CD8-positive, alpha-beta memory T cell (primary cell): Measurements from ENCODE around the gene PIAS4. TPM values are rescaled to one million over a fixed set of nuclear protein-coding genes. Genes with fewer than 3 reads are reported as not detected.

ENCODE experiments used
- CTCF ChIA-PET: fragments of 350-600 bp; sonication (Branson Sonifier 250); formaldehyde crosslinking; loops from one replicate; lab custom pipeline; 2021; ENCODE audit warnings: antibody characterized with exemption; lab: Charles Lee
- POLR2A ChIA-PET: fragments of 350-600 bp; sonication (Branson Sonifier 250); formaldehyde crosslinking; loops from one replicate; lab custom pipeline; 2021; ENCODE audit warnings: antibody characterized with exemption; lab: Charles Lee
- DNase-seq, 5 donors: peaks; one replicate each; pipeline versions ENCODE4 v3.0.0 to v3.0.0-alpha.2; 2020 to 2022; ENCODE audit warnings: mixed read lengths in 1 of 5
- H3K27ac ChIP-seq: one replicate; pipeline ENCODE4 v1.7.0; 2013; ENCODE audit warnings: low read depth, mild to moderate bottlenecking, low read length, moderate library complexity
- H3K27me3 ChIP-seq: 2 replicates; pipeline ENCODE4 v1.7.0; 2013; ENCODE audit warnings: low read length, mild to moderate bottlenecking; ENCODE audit not compliant: insufficient read depth, poor library complexity, severe bottlenecking
- H3K36me3 ChIP-seq: 2 replicates; pipeline ENCODE4 v1.7.0; 2013; ENCODE audit warnings: mild to moderate bottlenecking, low read length, moderate library complexity; ENCODE audit not compliant: insufficient read depth
- H3K4me1 ChIP-seq: 2 replicates; pipeline ENCODE4 v1.7.0; 2013; ENCODE audit warnings: mild to moderate bottlenecking, low read length, moderate library complexity; ENCODE audit not compliant: insufficient read depth
- H3K4me3 ChIP-seq: 2 replicates; pipeline ENCODE4 v1.7.0; 2013; ENCODE audit warnings: mild to moderate bottlenecking, low read length
- H3K9me3 ChIP-seq: 2 replicates; pipeline ENCODE4 v1.7.0; 2013; ENCODE audit warnings: mild to moderate bottlenecking, low read length
- H3K27ac Mint-ChIP-seq, 8 donors: one replicate each; pipeline ENCODE4 v1.8.0; 2020 to 2021; ENCODE audit warnings: mixed read lengths in 8 of 8, mild to moderate bottlenecking in 6 of 8, inconsistent platforms in 3 of 8, moderate library complexity in 3 of 8
- H3K27me3 Mint-ChIP-seq, 2 donors: one replicate each; pipeline ENCODE4 v1.8.0; 2020 to 2021; ENCODE audit warnings: mixed read lengths in 2 of 2, mild to moderate bottlenecking in 1 of 2, moderate library complexity in 1 of 2
- H3K36me3 Mint-ChIP-seq, 3 donors: one replicate each; pipeline ENCODE4 v1.8.0; 2020 to 2021; ENCODE audit warnings: mixed read lengths in 3 of 3, inconsistent platforms in 1 of 3, mild to moderate bottlenecking in 1 of 3
- H3K4me1 Mint-ChIP-seq, 3 donors: one replicate each; pipeline ENCODE4 v1.8.0; 2020 to 2021; ENCODE audit warnings: mixed read lengths in 3 of 3, inconsistent platforms in 1 of 3, mild to moderate bottlenecking in 1 of 3
- H3K4me3 Mint-ChIP-seq, 7 donors: one replicate each; pipeline ENCODE4 v1.8.0; 2020 to 2021; ENCODE audit warnings: mixed read lengths in 7 of 7, mild to moderate bottlenecking in 6 of 7, moderate library complexity in 4 of 7, inconsistent platforms in 2 of 7
- H3K9me3 Mint-ChIP-seq, 5 donors: one replicate each; pipeline ENCODE4 v1.8.0; 2020 to 2022; ENCODE audit warnings: mixed read lengths in 5 of 5, mild to moderate bottlenecking in 3 of 5, moderate library complexity in 2 of 5, inconsistent platforms in 1 of 5
- polyA plus RNA-seq: library from polyadenylated mRNA; unstranded; fragments of 300-500 nt; fragmentation: Illumina TruSeq; gene quantifications from one replicate; pipeline ENCODE4 v1.2.3, GENCODE V29; 2021
- total RNA-seq, 2 experiments: library from RNA; stranded (reverse); gene quantifications; one replicate each; pipeline ENCODE4 v1.2.3, GENCODE V29; 2021

The PIAS4 gene
- total and polyA plus RNA-seq, 3 experiments from 2014 or later = 6.3 to 33.8 (median 29.1) TPM

DNA sequence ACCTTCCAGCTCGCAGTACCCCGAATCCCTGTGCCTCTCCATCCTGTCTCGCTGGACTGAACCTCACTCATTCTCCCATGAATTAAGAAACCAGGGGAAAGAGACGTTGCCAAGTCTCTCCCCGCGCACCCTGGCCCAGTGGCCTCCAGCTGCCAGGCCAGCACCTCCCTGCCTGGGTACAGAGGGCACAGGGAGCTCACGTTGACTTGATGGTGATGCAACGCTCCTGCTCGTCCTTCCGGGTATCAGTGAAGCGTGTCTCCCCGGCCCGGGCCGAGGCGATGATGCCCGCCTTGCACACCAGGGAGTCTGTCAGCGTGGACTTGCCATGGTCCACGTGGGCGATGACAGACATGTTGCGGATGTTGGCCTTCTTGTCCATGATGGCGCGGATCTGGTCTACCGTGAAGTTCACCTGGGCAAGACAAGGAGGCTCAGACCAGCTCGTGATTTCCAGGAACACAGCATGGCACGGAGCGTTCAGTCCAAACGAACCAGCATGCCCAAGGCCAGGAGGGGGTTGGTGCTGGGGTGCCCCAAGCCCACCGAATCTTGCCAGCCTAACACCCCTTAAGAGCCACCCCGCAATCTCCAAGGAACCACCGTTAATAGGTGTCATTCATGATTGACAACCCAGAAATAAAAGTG, 23.5 kb upstream of the PIAS4 start:
- H3K4me3 ChIP-seq = peak overlapping the region; percentile 90
- CTCF ChIA-PET = interaction anchor here (1.1 to 2.6 kb wide), 3 partner anchors 9 to 83 kb away, joined by 6 to 14 read pairs (median 7); partner anchors contain the start of genes DAPK3 and ZBTB7A
- POLR2A ChIA-PET = interaction anchor here (1.0 to 2.8 kb wide), 6 partner anchors 9 to 121 kb away, joined by 3 to 25 read pairs (median 5); partner anchors contain the start of genes DAPK3, PIAS4 and ZBTB7A
- Mint-ChIP-seq H3K36me3 (peaks cover 11 to 63% (median 16%) of the 10 kb centered on the region in 3 donors), H3K4me3 (peak overlapping the region; percentile 94 to 99 (median 97)), H3K9me3 (no peaks in the 10 kb centered on the region), H3K27me3 (peaks cover 0 to 10% of the 10 kb centered on the region in 2 donors), H3K27ac (peak overlapping the region; percentile 92 to 98 (median 97)), H3K4me1 (peaks cover 50 to 67% (median 55%) of the 10 kb centered on the region in 3 donors)
- no peaks in the 10 kb centered on the region for H3K27me3 ChIP-seq
- H3K27ac ChIP-seq = peak overlapping the region; percentile 86
- DNase-seq = peak in 1 of 5 donors; percentile 6
- peaks cover 52% of the 10 kb centered on the region for H3K36me3 ChIP-seq
- H3K9me3 ChIP-seq = no peaks in the 10 kb centered on the region
- H3K4me1 ChIP-seq = peaks cover 46% of the 10 kb centered on the region

DNA sequence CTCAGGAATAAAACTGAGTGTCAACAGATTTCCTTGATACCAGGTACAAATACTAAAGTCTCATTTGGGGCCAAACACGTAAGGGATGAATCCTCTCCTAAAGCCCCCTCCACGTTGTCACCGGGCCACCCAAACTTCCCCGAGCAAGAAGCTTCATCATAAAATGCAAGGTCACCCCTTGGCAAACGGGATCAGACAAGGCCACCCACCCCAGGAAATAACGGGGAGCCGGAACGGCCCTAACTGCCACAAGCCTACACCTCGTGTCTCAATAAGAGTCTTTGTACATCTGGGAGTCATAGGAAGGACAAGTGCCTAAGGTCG, 23.0 kb upstream of the PIAS4 start:
- ChIA-PET CTCF (interaction anchor here (1.1 to 2.6 kb wide), 6 partner anchors 9 to 217 kb away, joined by 5 to 14 read pairs (median 7); partner anchors contain the start of genes DAPK3 and ZBTB7A), POLR2A (interaction anchor here (0.6 to 2.8 kb wide), 11 partner anchors 8 to 262 kb away, joined by 3 to 25 read pairs (median 5); partner anchors contain the start of genes DAPK3, MRPL54, PIAS4 and YJU2)
- Histone ChIP-seq H3K27me3 (no peaks in the 10 kb centered on the region), H3K9me3 (no peaks in the 10 kb centered on the region), H3K4me1 (peaks cover 46% of the 10 kb centered on the region), H3K27ac (peak overlapping the region; percentile 86), H3K4me3 (peak overlapping the region; percentile 90), H3K36me3 (peaks cover 47% of the 10 kb centered on the region)
- H3K4me3 Mint-ChIP-seq = peak overlapping the region; percentile 94 to 99 (median 97)
- H3K36me3 Mint-ChIP-seq = peaks cover 8 to 58% (median 16%) of the 10 kb centered on the region in 3 donors
- H3K27ac Mint-ChIP-seq = peak overlapping the region; percentile 92 to 98 (median 97)
- H3K9me3 Mint-ChIP-seq = no peaks in the 10 kb centered on the region
- peaks cover 0 to 10% of the 10 kb centered on the region in 2 donors for H3K27me3 Mint-ChIP-seq
- DNase-seq = no peak
- H3K4me1 Mint-ChIP-seq = peaks cover 48 to 63% (median 55%) of the 10 kb centered on the region in 3 donors

DNA sequence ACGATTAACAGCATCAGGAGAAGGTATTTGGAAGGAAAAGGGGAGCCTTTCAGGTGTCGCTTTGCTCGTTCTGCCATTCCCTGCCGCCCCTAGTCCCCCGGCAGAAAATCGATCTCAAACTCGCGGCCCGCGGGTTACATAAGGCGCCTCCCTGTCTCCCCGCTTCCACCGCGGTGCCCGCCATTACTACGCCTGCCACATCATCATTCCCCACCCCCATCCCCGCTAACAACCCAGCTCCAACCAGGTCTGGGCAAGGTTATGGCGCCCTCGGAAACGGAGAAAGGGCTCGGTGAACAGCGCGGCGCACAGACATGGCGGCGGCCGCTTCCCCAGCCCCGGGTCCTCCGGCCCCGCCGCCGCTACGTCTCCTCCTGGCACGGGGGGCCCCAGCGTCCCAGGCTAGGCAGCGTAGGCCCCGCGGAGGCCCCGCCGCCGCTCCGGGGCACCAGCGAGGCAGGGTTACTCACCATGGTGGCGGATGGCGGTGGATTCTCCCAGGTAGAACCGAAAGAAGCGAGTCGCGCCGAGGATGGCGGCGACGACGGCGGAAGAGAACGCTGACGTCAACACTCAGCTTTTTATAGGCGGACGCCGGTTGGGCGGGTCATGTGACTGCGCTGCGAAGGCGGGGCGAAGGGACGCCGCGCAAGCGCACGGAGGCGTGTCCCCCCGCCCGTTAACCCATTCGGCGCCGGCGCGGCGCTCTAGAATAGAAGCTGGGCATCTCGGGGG, 22.5 kb upstream of the PIAS4 start, which contains the start of gene EEF2:
Gene EEF2 (minus strand): TSS at position 556 of the 735 bp plus-strand sequence. CDS start 83 bp downstream, at position 473.
- H3K4me1 Mint-ChIP-seq = peaks cover 49 to 62% (median 57%) of the 10 kb centered on the region in 3 donors
- H3K36me3 ChIP-seq = peaks cover 42% of the 10 kb centered on the region

DNA sequence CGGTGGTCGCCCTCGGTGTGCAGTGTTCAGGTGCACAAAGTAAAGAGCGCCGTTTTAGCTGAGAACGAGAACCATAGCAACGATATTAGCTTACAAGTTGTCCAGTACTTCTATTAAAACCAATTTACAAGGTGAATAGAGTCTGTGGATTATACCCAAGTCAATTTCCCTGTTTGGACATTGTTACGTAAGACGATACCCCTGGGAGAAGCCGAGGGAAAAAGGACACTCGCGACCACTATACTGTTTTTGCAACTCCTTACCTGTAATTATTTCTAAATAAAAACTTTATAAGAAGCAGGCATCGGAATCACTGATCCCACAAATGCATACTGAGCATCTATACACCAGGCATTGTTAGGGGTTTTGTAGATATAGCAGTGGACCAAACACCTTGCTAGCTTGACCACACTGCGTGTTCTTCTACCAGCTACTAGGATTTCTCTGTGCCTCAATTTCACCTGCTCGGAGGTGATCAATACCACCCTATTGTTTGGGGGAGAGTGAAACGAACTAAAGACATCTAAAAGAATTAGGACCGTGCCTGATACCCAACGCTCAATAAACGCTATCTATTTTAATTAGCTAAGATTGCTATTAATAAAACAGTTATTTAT, 21.8 kb upstream of the PIAS4 start:
- no peak for DNase-seq
- Histone ChIP-seq H3K9me3 (no peaks in the 10 kb centered on the region), H3K4me1 (peaks cover 46% of the 10 kb centered on the region), H3K4me3 (peak overlapping the region; percentile 90), H3K27me3 (no peaks in the 10 kb centered on the region), H3K27ac (peak overlapping the region; percentile 51), H3K36me3 (peaks cover 35% of the 10 kb centered on the region)
- Mint-ChIP-seq H3K27me3 (peaks cover 0 to 10% of the 10 kb centered on the region in 2 donors), H3K9me3 (no peaks in the 10 kb centered on the region), H3K4me1 (peaks cover 50 to 64% (median 61%) of the 10 kb centered on the region in 3 donors), H3K27ac (peak overlapping the region; percentile 63 to 98 (median 97)), H3K36me3 (peaks cover 8 to 48% (median 16%) of the 10 kb centered on the region in 3 donors), H3K4me3 (peak overlapping the region; percentile 94 to 99 (median 97))
- CTCF ChIA-PET = interaction anchor here (0.6 to 2.6 kb wide), 19 partner anchors 9 to 392 kb away, joined by 3 to 17 read pairs (median 4); partner anchors contain the start of genes DAPK3, PIAS4, YJU2 and ZBTB7A
- POLR2A ChIA-PET = interaction anchor here (0.5 to 2.8 kb wide), 15 partner anchors 9 to 1058 kb away, joined by 3 to 25 read pairs (median 4); partner anchors contain the start of genes DAPK3, MRPL54, YJU2 and ZBTB7A

More for the DNA sequence above, 22.5 kb upstream of the PIAS4 start, which contains the start of gene EEF2:
- Mint-ChIP-seq H3K36me3 (peaks cover 8 to 53% (median 16%) of the 10 kb centered on the region in 3 donors), H3K27ac (peak within 1 kb of the TSS; percentile 92 to 98 (median 97)), H3K4me3 (peak within 1 kb of the TSS; percentile 94 to 99 (median 97)), H3K27me3 (peaks cover 0 to 10% of the 10 kb centered on the region in 2 donors), H3K9me3 (no peaks in the 10 kb centered on the region)
- Histone ChIP-seq H3K4me1 (peaks cover 46% of the 10 kb centered on the region), H3K4me3 (peak within 1 kb of the TSS; percentile 90), H3K27ac (peak within 1 kb of the TSS; percentile 86), H3K9me3 (no peaks in the 10 kb centered on the region), H3K27me3 (no peaks in the 10 kb centered on the region)
- CTCF ChIA-PET = interaction anchor here (0.6 to 2.6 kb wide), 19 partner anchors 8 to 393 kb away, joined by 3 to 17 read pairs (median 4); partner anchors contain the start of genes DAPK3, PIAS4, YJU2 and ZBTB7A
- POLR2A ChIA-PET = interaction anchor here (0.5 to 2.8 kb wide), 15 partner anchors 8 to 262 kb away, joined by 3 to 25 read pairs (median 4); partner anchors contain the start of genes DAPK3, MRPL54, PIAS4 and YJU2
- DNase-seq = peak; percentile 86 to 95 (median 91)

DNA sequence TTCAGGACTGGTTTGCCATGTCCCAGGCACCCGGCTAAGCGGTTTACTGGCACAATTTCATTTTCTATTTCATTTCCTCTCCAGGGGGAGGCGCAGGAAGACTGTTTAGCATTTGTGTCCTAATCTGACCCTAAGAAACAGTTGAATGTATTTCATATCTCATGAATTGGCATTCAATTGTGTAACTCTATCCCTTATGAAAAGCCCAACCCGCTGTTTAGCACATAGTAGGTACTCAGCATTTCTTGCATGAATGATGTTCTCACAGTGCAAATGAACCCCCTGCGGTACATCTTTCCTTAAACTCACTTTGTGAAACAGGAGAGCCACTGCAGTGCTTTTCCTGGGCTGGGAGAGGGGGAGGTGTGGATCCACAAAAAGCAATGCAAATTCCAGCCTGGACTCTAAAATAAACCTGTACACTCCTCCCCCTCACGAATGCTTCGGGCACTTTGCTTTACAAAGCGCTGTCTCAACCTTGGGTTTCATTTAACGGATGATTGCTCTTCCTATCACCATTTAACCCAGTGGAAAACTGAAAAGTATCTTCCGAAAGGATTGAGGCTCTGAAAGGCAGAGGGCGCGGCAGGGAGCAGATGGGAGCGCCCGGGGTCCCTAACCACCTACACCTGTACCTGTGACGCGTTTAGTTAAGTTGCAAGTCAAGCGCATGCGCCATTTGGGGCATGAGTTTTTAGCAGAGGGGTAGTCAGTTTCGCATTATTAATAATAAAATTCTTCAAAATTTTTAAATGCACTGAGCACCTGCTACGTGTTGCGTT, 21.1 kb upstream of the PIAS4 start:
- H3K4me1 ChIP-seq = peaks cover 46% of the 10 kb centered on the region
- Mint-ChIP-seq H3K27ac (peak overlapping the region; percentile 4 to 98 (median 94)), H3K27me3 (peaks cover 0 to 10% of the 10 kb centered on the region in 2 donors), H3K4me3 (peak overlapping the region; percentile 94 to 99 (median 97)), H3K9me3 (no peaks in the 10 kb centered on the region), H3K36me3 (peaks cover 8 to 41% (median 16%) of the 10 kb centered on the region in 3 donors), H3K4me1 (peaks cover 50 to 59% (median 58%) of the 10 kb centered on the region in 3 donors)
- DNase-seq = peak; percentile 45 to 69 (median 59)
- peak overlapping the region; percentile 51 for H3K27ac ChIP-seq
- H3K36me3 ChIP-seq = peaks cover 28% of the 10 kb centered on the region
- CTCF ChIA-PET = interaction anchor here (1.0 to 2.6 kb wide), 15 partner anchors 10 to 216 kb away, joined by 3 to 26 read pairs (median 7); partner anchors contain the start of genes DAPK3, PIAS4 and ZBTB7A
- POLR2A ChIA-PET = interaction anchor here (0.5 to 2.8 kb wide), 7 partner anchors 10 to 1059 kb away, joined by 3 to 25 read pairs (median 10); partner anchors contain the start of genes DAPK3, PIAS4 and ZBTB7A
- no peaks in the 10 kb centered on the region for H3K9me3 ChIP-seq
- H3K4me3 ChIP-seq = peak overlapping the region; percentile 90
- H3K27me3 ChIP-seq = no peaks in the 10 kb centered on the region

DNA sequence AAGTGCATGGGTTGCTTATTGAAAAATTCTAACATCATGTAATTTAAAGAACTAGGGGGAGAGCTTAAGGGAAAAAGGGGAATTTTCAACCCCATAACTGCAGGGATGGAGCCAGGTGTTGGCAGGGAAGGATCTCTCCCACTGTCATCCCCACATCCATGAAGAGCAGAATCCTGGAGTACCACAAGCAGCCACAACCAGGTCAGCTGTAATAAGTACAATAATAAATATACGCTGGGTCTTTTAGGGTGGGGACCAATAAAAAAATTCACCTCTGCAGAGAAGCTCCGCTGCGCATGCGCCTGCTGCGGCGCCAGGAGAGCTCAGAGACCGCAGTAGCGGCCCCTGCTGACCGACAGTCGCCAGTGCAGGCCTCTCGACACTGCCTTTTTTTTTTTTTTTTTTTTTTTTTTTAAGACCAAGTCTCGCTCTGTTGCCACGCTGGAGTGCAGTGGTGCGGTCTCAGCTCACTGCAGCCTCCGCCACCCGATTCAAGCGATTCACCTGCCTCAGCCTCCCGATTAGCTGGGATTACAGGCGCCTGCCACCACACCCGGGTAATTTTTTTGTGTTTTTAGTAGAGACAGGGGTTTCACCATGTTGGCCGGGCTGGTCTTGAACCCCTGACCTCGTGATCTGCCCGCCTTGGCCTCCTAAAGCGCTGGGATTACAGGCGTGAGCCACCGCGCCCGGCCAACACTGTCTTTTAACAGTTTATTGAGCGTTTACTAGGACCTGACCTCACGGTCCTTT, 19.7 kb upstream of the PIAS4 start:
- ChIA-PET POLR2A (interaction anchor here (0.5 to 2.0 kb wide), 18 partner anchors 11 to 1373 kb away, joined by 3 to 16 read pairs (median 5); partner anchors contain the start of genes DAPK3, FEM1A, MRPL54 and PIAS4), CTCF (interaction anchor here (0.7 to 4.1 kb wide), 38 partner anchors 10 to 483 kb away, joined by 3 to 46 read pairs (median 4); partner anchors contain the start of genes APBA3, DAPK3, MRPL54 and PIAS4)
- peak overlapping the region; percentile 77 to 99 (median 97) for H3K4me3 Mint-ChIP-seq
- peak; percentile 85 to 94 (median 88) for DNase-seq
- Histone ChIP-seq H3K4me3 (peak overlapping the region; percentile 59), H3K27ac (peak overlapping the region; percentile 45), H3K27me3 (no peaks in the 10 kb centered on the region), H3K9me3 (no peaks in the 10 kb centered on the region), H3K36me3 (peaks cover 15% of the 10 kb centered on the region), H3K4me1 (peaks cover 45% of the 10 kb centered on the region)
- H3K27ac Mint-ChIP-seq = peak overlapping the region; percentile 42 to 95 (median 73)
- H3K4me1 Mint-ChIP-seq = peaks cover 46 to 56% (median 52%) of the 10 kb centered on the region in 3 donors
- H3K9me3 Mint-ChIP-seq = no peaks in the 10 kb centered on the region
- peaks cover 0 to 10% of the 10 kb centered on the region in 2 donors for H3K27me3 Mint-ChIP-seq
- peaks cover 8 to 28% (median 12%) of the 10 kb centered on the region in 3 donors for H3K36me3 Mint-ChIP-seq
